ENCODE data around the gene PKP2. TPM values are rescaled to one million over a fixed set of nuclear protein-coding genes. Genes with fewer than 3 reads are reported as not detected.

Gene PKP2
- total RNA-seq, 2 experiments from 2014 or later, result 0.22 to 0.31 TPM

DNA sequence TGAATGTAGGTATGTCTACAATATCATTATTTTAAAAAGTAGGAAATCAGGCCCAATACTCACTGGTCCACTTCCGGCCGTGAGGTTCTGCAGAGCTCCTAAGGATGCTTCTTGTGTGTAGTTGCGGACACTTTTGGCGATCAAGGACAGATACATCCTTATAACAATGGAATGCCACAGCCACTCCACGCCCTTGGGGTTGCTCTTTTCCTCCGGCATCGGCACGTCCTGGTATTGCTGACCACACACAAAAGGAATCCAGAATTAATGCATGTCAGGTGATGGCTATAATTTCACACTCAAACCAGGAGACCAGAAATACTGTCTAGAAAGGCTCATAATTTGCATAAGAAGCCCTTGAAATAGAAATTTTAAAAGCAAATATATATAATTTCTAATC, 75.3 kb downstream of the PKP2 start:
- intact Hi-C loops (cut with DNase I, micrococcal nuclease), result no loop called here

DNA sequence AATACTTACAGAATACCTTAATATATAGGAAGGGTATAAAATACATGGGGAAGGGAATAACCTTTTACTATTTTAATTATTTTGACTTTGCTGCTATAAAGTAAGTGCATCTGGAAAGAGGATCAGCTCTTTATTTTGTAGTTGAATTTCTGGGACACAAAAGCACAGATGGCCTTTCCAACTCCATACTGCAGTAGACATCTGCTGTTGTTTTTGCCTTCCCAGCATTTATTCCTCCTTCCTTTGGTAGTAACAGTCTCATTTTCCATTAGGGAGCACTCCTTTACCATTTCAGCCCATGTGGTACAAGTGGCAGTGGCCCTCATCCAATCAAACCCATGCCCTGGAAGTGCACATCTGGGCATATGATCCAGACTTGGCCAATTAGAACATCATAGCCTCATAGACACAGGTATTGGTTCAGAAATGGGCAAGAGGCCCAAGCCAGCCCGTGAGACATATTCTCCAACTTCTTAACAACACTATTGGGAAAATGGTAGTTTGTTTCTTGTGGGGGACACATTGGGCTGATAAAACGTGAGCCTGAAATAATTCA, 76.1 kb downstream of the PKP2 start:
- Histone ChIP-seq H3K4me3 (ENCODE audit: low read length) (no peak overlapping the region), H3K27ac (ENCODE audit: low read depth in 1 of 2, low read length in 2 of 2) (no peak overlapping the region), H3K4me1 (ENCODE audit: insufficient read depth, low read length) (no peaks in the 10 kb centered on the region), H3K36me3 (ENCODE audit: insufficient read depth, low read length) (no peaks in the 10 kb centered on the region), H3K27me3 (ENCODE audit: control insufficient read depth in 1 of 2, insufficient read depth in 2 of 2, low read length in 2 of 2) (peaks cover 0 to 7% of the 10 kb centered on the region in 2 experiments), H3K9me3 (ENCODE audit: control insufficient read depth in 1 of 2, insufficient read depth in 1 of 2, low read length in 2 of 2) (no peaks in the 10 kb centered on the region)
- Mint-ChIP-seq H3K27me3 (peaks cover 14% of the 10 kb centered on the region), H3K4me1 (ENCODE audit: low read depth) (no peaks in the 10 kb centered on the region), H3K27ac (no peak overlapping the region), H3K4me3 (no peak overlapping the region), H3K9me3 (no peaks in the 10 kb centered on the region), H3K36me3 (ENCODE audit: low read depth) (no peaks in the 10 kb centered on the region)
- TF ChIP-seq, protein P1, sequence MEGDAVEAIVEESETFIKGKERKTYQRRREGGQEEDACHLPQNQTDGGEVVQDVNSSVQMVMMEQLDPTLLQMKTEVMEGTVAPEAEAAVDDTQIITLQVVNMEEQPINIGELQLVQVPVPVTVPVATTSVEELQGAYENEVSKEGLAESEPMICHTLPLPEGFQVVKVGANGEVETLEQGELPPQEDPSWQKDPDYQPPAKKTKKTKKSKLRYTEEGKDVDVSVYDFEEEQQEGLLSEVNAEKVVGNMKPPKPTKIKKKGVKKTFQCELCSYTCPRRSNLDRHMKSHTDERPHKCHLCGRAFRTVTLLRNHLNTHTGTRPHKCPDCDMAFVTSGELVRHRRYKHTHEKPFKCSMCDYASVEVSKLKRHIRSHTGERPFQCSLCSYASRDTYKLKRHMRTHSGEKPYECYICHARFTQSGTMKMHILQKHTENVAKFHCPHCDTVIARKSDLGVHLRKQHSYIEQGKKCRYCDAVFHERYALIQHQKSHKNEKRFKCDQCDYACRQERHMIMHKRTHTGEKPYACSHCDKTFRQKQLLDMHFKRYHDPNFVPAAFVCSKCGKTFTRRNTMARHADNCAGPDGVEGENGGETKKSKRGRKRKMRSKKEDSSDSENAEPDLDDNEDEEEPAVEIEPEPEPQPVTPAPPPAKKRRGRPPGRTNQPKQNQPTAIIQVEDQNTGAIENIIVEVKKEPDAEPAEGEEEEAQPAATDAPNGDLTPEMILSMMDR (IDR thresholded peaks at IDR 0.05), result no peak
- POLR2A ChIA-PET, result no interaction called here
- CTCF ChIA-PET, result no interaction called here
- intact Hi-C loops (cut with DNase I, micrococcal nuclease), result no loop called here
- DNase-seq (no peak), ATAC-seq (ENCODE audit: poor library complexity) (no peak)

More for the DNA sequence above, 75.3 kb downstream of the PKP2 start:
- ChIA-PET POLR2A (no interaction called here), CTCF (no interaction called here)
- ATAC-seq (ENCODE audit: poor library complexity), result no peak
- no peak overlapping the region for H3K27ac ChIP-seq (ENCODE audit: low read depth in 1 of 2, low read length in 2 of 2)
- Mint-ChIP-seq H3K4me3 (no peak overlapping the region), H3K27me3 (peaks cover 14% of the 10 kb centered on the region), H3K9me3 (no peaks in the 10 kb centered on the region), H3K4me1 (ENCODE audit: low read depth) (no peaks in the 10 kb centered on the region), H3K36me3 (ENCODE audit: low read depth) (no peaks in the 10 kb centered on the region), H3K27ac (no peak overlapping the region)
- H3K27me3 ChIP-seq (ENCODE audit: control insufficient read depth in 1 of 2, insufficient read depth in 2 of 2, low read length in 2 of 2), result peaks cover 0 to 7% of the 10 kb centered on the region in 2 experiments
- no peak overlapping the region for H3K4me3 ChIP-seq (ENCODE audit: low read length)
- DNase-seq, result no peak
- no peaks in the 10 kb centered on the region for H3K9me3 ChIP-seq (ENCODE audit: control insufficient read depth in 1 of 2, insufficient read depth in 1 of 2, low read length in 2 of 2)
- TF ChIP-seq, protein P1 (IDR thresholded peaks at IDR 0.05), result no peak
- H3K4me1 ChIP-seq (ENCODE audit: insufficient read depth, low read length), result no peaks in the 10 kb centered on the region
- no peaks in the 10 kb centered on the region for H3K36me3 ChIP-seq (ENCODE audit: insufficient read depth, low read length)

DNA sequence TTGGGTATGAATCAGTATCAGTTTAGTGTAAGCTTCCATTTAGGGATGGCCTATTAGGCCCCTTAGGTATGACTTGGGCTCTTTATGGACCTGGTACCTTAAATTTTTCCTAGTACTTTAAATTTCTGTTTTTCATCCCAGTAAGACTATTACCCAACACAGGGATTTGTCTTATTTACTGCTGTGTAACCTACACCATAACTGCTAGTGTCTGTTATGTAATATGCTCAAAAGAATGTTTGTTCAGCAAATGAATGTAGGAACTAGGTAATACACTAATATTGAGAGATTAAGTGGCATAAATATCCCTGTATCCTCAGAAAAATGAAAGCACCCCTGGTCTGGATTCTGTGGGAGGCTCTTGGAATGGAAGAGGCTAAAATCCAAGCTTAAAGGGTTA, 77.2 kb downstream of the PKP2 start:
- no peak for DNase-seq

More for the DNA sequence above, 77.2 kb downstream of the PKP2 start:
- Histone ChIP-seq H3K36me3 (ENCODE audit: insufficient read depth, low read length) (no peaks in the 10 kb centered on the region), H3K4me3 (ENCODE audit: low read length) (no peak overlapping the region), H3K9me3 (ENCODE audit: control insufficient read depth in 1 of 2, insufficient read depth in 1 of 2, low read length in 2 of 2) (no peaks in the 10 kb centered on the region), H3K4me1 (ENCODE audit: insufficient read depth, low read length) (no peaks in the 10 kb centered on the region), H3K27me3 (ENCODE audit: control insufficient read depth in 1 of 2, insufficient read depth in 2 of 2, low read length in 2 of 2) (peaks cover 0 to 7% of the 10 kb centered on the region in 2 experiments), H3K27ac (ENCODE audit: low read depth in 1 of 2, low read length in 2 of 2) (no peak overlapping the region)
- ChIA-PET POLR2A (no interaction called here), CTCF (no interaction called here)
- no peaks in the 10 kb centered on the region for H3K9me3 Mint-ChIP-seq
- no peak for ATAC-seq (ENCODE audit: poor library complexity)
- H3K36me3 Mint-ChIP-seq (ENCODE audit: low read depth), result no peaks in the 10 kb centered on the region
- intact Hi-C loops (cut with DNase I, micrococcal nuclease), result no loop called here
- no peak overlapping the region for H3K27ac Mint-ChIP-seq
- no peak overlapping the region for H3K4me3 Mint-ChIP-seq
- peaks cover 14% of the 10 kb centered on the region for H3K27me3 Mint-ChIP-seq
- H3K4me1 Mint-ChIP-seq (ENCODE audit: low read depth), result no peaks in the 10 kb centered on the region
- TF ChIP-seq, protein P1 (IDR thresholded peaks at IDR 0.05), result no peak

Data from CD4-positive, alpha-beta T cell (primary cell).